Osteocyte (in vitro differentiated cells): ENCODE data around the gene MRFAP1. TPM values are rescaled to one million over a fixed set of nuclear protein-coding genes. Genes with fewer than 3 reads are reported as not detected.
A peak's percentile ranks its signal among the peaks of the same experiment; 100 is the strongest.

ENCODE experiments used
- DNase-seq: peaks from one replicate; pipeline ENCODE4 v3.0.0; 2021; ENCODE audit warnings: mixed read lengths; ENCODE audit not compliant: unreplicated experiment; ENCODE audit errors: extremely low spot score
- H3K27ac Mint-ChIP-seq: one replicate; pipeline ENCODE4 v1.8.0; 2021; ENCODE audit warnings: mild to moderate bottlenecking, mixed read lengths; ENCODE audit not compliant: unreplicated experiment
- H3K27me3 Mint-ChIP-seq: one replicate; pipeline ENCODE4 v1.8.0; 2021; ENCODE audit warnings: mixed read lengths; ENCODE audit not compliant: unreplicated experiment
- H3K36me3 Mint-ChIP-seq: one replicate; pipeline ENCODE4 v1.8.0; 2021; ENCODE audit warnings: mixed read lengths; ENCODE audit not compliant: unreplicated experiment
- H3K4me1 Mint-ChIP-seq: one replicate; pipeline ENCODE4 v1.8.0; 2021; ENCODE audit warnings: mixed read lengths; ENCODE audit not compliant: unreplicated experiment
- H3K4me3 Mint-ChIP-seq: one replicate; pipeline ENCODE4 v1.8.0; 2021; ENCODE audit warnings: mild to moderate bottlenecking, moderate library complexity, mixed read lengths; ENCODE audit not compliant: unreplicated experiment
- H3K9me3 Mint-ChIP-seq: one replicate; pipeline ENCODE4 v1.8.0; 2021; ENCODE audit warnings: mixed read lengths; ENCODE audit not compliant: unreplicated experiment
- total RNA-seq: library from RNA; stranded (reverse); gene quantifications from 2 replicates; pipeline ENCODE4 v1.2.1, GENCODE V29; 2021
- TF ChIP-seq, protein P1 (sequence below): fragments of 200-600 bp; sonication (generic); IDR thresholded peaks from 2 replicates; pipeline ENCODE4 v1.5.0; 2021; ENCODE audit warnings: antibody characterized with exemption, mild to moderate bottlenecking, moderate library complexity

Gene MRFAP1
- total RNA-seq, 1 donor from 2014 or later = 310 TPM

DNA sequence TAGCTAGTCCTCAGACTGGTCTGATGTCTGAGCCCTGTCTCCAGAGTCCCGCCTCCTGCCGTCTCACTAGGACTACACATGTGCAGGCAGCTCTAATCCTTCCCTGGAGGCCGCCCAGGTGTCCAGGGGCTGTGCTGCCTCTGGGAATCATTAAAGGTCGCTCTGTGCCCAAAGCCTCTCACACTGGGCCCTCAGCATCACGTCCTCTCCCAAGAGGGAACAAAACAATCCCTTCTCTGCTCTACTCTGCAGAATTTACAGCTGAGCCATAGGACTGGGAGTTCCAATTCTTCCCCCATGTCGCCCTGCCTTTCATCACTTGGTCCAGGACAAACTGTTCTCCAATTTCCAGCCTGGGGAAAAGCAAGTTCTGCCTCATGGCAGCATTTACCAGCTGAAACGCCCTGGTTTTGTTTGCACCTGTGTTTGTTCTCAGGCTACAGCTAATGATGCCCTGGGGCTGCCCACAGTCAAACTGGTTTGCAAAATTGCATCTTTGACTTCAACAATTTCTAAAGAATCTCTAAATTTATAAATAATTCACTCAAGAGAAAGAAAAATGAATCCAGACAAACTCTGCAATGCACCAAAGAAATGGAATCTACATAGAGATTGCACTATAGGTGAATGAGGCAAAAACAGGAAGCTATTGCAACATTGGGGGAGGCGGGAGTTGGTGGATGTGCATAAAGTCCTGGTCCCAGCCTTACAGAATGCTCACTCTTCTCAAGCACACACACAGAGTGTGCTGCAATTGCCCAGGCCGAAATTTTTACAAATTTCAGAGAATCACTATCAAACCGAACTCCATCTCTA, 7.2 kb upstream of the MRFAP1 start:
- Mint-ChIP-seq H3K36me3 (peaks cover 1% of the 10 kb centered on the region), H3K27me3 (no peaks in the 10 kb centered on the region), H3K27ac (no peak overlapping the region), H3K9me3 (no peaks in the 10 kb centered on the region), H3K4me3 (no peak overlapping the region), H3K4me1 (peaks cover 5% of the 10 kb centered on the region)
- no peak for DNase-seq
- TF ChIP-seq, protein P1, sequence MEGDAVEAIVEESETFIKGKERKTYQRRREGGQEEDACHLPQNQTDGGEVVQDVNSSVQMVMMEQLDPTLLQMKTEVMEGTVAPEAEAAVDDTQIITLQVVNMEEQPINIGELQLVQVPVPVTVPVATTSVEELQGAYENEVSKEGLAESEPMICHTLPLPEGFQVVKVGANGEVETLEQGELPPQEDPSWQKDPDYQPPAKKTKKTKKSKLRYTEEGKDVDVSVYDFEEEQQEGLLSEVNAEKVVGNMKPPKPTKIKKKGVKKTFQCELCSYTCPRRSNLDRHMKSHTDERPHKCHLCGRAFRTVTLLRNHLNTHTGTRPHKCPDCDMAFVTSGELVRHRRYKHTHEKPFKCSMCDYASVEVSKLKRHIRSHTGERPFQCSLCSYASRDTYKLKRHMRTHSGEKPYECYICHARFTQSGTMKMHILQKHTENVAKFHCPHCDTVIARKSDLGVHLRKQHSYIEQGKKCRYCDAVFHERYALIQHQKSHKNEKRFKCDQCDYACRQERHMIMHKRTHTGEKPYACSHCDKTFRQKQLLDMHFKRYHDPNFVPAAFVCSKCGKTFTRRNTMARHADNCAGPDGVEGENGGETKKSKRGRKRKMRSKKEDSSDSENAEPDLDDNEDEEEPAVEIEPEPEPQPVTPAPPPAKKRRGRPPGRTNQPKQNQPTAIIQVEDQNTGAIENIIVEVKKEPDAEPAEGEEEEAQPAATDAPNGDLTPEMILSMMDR = no peak

DNA sequence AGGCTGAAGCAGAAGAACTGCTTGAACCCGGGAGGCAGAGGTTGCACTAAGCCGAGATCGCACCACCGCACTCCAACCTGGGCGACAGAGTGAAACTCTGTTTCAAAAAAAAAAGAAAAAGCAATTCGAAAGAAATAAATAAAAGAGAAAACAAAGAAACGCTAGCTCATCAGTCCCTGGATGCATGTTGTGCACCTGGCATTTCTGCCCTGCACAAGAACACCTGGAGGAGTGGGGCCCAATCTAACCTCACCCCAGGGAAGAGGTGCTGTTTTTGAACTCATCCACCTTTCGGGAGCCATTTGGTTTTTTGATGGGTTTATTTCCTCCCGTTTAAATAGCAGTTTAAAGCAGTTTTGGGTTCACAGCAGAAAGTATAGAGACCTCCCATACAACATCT, 5.7 kb upstream of the MRFAP1 start:
- DNase-seq = no peak
- Mint-ChIP-seq H3K4me1 (peaks cover 6% of the 10 kb centered on the region), H3K4me3 (no peak overlapping the region), H3K27me3 (no peaks in the 10 kb centered on the region), H3K36me3 (peaks cover 1% of the 10 kb centered on the region), H3K9me3 (no peaks in the 10 kb centered on the region), H3K27ac (no peak overlapping the region)
- TF ChIP-seq, protein P1 = no peak

DNA sequence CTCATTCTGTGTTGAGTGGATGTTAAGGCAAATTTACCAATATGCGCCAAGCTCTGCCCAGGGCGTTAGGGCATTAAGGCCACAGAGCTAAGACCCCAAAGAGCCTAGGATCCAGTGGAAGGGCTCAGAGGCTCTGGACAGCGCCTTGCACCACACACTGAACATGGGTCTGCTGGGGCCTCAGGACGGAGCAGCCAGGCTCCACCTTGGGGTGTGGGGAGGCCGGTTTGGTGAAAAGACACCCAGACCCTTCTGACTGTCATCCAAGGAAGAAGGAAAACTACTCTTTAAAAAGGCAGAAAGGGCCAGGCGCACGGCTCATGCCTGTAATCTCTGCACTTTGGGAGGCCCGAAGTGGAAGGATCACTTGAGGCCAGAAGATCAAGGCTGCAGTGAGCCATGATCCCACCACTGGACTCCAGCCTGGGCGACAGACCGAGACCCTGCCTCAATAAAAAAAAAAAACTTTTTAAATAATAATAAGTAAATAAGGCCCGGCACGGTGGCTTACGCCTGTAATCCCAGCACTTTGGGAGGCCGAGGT, 1.3 kb upstream of the MRFAP1 start:
- no peak overlapping the region for H3K27ac Mint-ChIP-seq
- no peaks in the 10 kb centered on the region for H3K9me3 Mint-ChIP-seq
- no peak for DNase-seq
- H3K4me1 Mint-ChIP-seq = peaks cover 25% of the 10 kb centered on the region
- TF ChIP-seq, protein P1 = no peak
- peaks cover 24% of the 10 kb centered on the region for H3K36me3 Mint-ChIP-seq
- H3K27me3 Mint-ChIP-seq = no peaks in the 10 kb centered on the region
- H3K4me3 Mint-ChIP-seq = no peak overlapping the region

DNA sequence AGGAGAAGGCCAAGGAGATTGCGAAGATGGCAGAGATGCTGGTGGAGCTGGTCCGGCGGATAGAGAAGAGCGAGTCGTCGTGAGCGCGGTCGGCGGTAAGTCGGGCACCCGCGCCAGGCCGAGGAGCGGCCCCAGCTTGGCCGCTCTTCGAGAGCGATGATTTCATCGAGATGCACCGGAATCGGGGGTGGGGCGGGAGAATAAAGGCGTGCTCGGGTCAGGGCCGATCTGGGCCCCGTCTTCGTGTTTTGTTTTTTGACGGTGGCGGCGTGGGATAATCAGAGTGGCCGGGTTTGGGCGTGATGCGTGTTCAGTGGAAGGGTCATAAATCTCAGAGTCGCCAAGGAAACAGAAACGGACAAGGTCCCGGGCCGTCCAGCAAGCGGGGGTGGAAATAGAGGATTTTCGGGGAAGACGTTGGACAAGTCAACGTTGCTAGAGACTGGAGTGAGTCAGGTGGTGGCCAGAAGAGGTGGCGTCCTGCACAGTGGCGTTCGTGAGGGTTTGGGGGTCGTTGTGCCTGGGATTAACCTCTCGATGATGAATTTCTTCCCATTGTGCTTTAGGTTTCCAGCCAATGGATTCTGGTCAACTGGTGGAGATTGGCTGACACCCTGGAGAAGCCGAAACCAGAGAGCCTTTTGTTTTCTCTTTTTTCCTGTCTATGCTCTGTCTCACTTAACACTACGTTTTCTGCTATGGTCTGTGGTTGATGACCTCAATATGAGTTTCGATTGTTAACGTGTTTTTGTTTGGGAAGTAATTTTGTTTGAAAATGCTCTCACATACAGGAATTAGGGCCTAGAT, 882 bp downstream of the MRFAP1 start:
- no peak for DNase-seq
- TF ChIP-seq, protein P1 = no peak
- H3K4me3 Mint-ChIP-seq = peak overlapping the region; percentile 99

DNA sequence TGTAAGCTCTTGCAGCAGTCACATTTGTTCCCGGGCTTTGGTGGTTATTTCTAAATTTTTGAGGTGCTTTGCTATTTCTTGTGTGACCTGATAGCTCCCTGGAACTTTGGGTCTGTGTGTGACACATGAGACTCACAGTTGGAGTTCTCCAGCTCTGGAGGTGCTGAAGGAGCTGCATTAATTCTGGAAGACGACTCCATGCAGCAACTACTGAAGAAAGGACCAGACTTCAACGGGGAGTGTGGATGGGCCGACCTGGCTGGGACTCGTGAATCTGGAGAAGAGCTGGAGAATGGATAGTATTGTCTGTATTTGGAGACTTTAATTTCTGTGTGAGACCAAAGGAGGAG, 1.5 kb downstream of the MRFAP1 start:
- H3K27ac Mint-ChIP-seq = peak overlapping the region; percentile 99
- H3K4me1 Mint-ChIP-seq = peaks cover 25% of the 10 kb centered on the region
- no peak for DNase-seq
- H3K36me3 Mint-ChIP-seq = peaks cover 23% of the 10 kb centered on the region
- H3K9me3 Mint-ChIP-seq = no peaks in the 10 kb centered on the region
- no peaks in the 10 kb centered on the region for H3K27me3 Mint-ChIP-seq
- peak overlapping the region; percentile 99 for H3K4me3 Mint-ChIP-seq
- TF ChIP-seq, protein P1 = no peak

More for the DNA sequence above, 882 bp downstream of the MRFAP1 start:
- Mint-ChIP-seq H3K27ac (peak overlapping the region; percentile 99), H3K36me3 (peaks cover 23% of the 10 kb centered on the region), H3K9me3 (no peaks in the 10 kb centered on the region), H3K27me3 (no peaks in the 10 kb centered on the region), H3K4me1 (peaks cover 25% of the 10 kb centered on the region)
